Stimulated activated naive CD4-positive, alpha-beta T cell (primary cell): ENCODE results near the gene CLK3.
"Not testable (repeated sequence)": the region's sequence is repeated elsewhere in the genome, so short reads cannot be mapped to it uniquely, and the experiment has no call there.

ENCODE experiments used
- DNase-seq, 6 experiments: peaks; one replicate each; lab custom pipeline; 2025; lab: John Stamatoyannopoulos, UW

Gene CLK3

DNA sequence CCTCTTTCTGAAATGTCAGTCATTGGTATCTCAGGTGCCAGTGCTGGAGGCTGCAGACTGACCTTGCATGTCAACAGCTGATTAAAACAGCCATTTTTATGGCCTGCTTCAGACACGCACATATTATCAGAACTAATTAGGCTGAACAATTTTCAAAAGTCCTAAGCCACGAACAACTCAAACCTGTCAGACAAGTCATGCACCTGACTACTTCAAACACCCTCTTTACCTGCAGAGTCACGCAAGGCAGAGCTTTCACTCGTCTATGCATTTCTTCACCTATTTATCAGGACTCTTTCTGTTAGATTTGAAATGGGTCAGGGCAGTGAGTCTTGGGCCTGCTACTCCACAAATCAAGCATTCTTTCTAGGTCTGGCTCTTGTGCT, 26.7 kb downstream of the CLK3 start:
- DNase-seq: no peak

DNA sequence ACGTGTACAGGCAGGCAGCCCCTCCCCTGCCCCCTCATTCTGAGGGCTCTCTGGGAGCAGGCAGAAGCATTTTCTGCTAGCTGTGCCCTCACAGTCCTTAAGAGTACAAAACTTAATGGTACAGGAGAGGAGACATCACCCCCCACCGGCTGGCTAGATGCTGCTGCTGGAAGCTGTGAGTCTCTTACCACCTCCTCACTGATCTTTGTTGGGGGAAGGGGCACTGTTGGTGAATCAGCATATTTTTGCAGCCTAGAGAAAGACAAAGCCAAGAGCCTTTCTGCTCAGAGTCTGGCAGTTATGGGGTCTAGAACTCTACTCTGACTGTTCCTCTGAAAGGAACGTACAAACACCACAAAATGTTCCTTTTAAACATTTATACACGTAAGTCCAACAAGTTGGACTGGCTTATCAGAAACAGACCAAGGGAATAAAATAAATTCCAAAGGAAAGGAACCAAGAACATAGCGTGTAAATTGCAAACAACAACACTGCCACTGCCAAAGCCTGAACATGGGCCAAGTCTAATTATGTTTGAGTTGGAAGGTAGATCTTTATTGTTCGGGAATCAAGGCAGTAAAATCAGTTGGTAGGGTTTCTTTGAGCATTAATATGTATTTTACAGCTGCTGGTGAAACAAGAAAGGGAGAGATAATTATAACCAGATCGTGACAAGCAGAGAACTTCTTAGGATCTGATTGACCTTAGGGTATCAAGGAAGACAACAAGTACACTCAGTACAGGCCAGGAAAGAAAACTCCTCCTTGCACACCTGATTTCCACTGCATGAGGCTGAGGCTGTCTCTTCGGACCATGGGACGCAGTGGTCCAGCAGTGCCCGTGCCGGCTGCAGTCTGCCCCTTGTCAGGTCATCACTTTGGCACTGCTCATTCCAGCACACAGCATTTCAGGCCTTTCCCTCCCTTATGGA, 27.4 kb downstream of the CLK3 start:
- DNase-seq: no peak

DNA sequence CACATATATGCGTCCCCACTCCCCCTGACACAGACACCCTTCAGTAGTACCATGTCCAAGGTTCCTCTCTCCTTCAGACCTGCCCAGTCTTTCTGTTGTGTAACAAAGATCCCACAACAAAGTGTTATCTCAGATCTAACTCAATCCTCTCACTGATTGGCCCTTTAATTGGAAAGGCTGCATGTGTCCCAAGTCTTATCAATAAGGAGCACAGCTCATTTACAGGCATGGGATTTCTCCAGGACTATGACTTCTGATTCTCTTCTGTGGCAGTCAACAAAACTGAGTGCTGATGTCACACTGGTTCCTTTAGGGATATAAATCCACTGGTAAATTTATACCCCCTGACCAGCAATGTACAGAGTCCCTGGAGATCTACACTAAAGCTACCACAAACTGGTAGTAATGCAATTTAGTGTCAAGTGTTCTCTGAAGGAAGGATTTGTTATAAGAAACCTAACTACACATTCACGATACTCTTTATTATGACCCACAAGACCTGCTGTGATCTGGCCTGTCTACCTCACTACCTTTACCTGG, 28.1 kb downstream of the CLK3 start:
- DNase-seq: no peak

DNA sequence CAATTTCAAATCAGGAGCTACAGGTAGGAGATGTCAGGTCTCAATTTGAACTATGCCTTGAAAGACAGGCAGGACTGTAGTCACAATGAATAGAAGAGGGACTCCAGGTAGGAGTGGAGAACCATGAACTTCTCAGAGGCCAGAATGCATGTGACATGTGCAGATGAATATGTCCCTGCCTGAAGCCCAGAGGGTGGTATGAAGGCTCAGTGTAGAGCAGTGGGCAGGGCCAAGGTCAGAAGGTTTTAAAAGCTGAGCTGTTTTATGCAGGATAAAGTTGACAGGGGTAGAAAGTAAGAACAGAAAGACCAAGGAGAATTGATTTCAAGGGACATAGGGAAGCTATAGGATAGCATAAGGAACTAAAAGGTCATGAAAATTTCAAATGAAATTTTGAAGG, 30.8 kb downstream of the CLK3 start:
- no peak for DNase-seq

DNA sequence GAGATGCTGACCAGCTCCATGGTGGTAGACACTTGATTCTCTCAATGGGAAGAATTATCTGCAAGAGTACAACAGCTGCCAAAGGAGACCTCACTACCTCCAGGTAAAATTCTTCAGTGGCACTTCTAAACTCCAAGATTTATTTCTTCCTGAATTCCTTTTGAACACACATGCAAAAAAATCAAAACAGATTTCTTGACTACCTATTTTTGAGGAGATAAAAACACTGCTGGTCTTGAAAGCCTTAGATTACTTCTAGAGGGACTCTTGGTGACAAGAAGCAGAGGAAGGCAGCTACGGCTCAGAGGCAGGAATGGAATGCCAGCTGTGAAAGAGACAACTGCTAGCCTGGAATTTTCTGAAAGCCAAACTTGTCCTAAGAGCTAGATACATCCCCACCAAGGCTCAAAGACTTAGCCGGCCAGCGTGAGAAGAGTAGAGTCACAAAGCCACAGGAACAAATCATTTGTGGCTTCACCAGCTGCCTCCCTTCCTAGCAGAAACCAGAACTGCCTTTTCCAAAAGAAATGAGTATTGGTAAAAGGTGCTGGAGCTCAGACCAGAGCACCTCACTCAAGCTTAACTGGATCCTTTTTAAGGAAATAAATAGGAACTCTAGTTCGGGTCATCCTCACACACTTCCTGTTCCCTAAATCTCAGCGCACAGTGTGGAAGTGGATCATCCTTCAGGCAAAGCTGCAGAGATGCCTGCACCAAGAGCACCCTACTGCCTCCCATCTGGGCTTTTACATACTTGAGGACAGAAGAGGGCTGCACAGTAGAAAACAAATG, 32.6 kb downstream of the CLK3 start:
- no peak for DNase-seq

DNA sequence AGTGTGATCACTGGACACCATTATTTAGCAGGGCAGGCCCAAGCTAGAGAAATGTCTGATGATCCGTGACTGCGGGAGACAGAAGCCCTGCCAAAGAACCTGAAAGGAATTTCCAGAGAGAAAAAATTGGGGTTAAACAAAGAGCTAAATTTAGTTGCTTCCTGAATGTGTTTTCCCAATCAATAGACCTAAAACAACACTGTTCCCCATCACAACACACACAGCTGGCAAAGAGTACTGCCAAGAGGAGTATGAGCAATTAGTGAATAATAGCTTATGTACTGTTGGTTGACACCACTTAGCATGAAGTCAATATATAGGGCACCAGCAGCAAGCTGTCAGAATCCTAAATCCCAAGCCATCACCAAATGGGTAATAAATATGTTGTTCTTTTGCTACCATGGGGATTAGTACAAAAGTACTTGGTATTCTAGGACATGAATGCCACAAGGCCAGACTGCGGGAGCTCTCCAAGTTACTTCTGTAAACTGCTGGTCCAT, 35.7 kb downstream of the CLK3 start:
- no peak for DNase-seq

DNA sequence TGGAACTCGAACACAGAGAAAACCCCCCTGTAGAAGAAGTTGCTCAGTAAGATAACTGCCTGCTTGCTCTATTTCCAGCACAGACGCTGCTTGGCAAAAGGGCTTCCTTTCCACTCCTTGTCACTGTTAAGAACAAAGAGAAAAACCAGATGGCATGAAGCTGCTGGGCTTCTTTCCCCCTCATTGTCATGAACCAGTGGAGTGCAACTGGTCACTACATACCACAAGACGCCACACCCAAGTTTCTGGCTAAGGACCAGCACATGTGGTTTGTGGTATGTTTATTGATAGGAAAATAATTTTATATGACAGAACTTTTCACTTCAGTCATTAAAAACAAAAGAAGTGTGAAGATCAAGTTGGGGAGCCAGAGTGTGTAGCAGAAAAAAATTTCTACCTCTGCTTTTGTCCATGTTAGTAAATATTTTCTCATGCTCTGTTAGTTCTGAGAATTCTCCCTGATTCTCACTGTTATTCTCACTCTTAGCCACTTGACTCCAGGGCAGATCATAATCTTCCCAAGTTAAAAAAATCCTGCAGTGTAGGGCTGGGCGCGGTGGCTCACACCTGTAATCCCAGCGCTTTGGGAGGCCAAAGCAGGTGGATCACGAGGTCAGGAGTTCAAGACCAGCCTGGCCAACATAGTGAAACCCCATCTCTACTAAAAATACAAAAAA, 37.9 kb downstream of the CLK3 start:
- DNase-seq: no peak

DNA sequence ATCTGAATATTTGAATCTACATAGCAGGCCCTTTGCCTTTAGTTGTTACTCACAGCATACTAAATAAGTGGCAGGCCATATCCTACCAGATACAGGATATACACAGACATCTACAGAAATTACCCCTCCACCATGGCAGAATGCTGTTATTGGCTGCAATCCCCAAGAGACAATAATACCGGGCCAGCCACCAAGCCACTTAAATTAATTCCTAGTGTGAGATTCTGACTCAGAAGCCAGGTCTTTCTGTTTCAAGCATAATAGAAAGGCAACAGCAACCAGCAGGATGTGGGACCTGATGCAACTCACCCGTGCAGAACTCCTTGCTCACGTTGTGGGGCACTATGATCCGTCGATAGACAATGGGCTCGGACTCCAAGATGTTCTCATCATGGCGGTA, 39.8 kb downstream of the CLK3 start:
- no peak for DNase-seq

DNA sequence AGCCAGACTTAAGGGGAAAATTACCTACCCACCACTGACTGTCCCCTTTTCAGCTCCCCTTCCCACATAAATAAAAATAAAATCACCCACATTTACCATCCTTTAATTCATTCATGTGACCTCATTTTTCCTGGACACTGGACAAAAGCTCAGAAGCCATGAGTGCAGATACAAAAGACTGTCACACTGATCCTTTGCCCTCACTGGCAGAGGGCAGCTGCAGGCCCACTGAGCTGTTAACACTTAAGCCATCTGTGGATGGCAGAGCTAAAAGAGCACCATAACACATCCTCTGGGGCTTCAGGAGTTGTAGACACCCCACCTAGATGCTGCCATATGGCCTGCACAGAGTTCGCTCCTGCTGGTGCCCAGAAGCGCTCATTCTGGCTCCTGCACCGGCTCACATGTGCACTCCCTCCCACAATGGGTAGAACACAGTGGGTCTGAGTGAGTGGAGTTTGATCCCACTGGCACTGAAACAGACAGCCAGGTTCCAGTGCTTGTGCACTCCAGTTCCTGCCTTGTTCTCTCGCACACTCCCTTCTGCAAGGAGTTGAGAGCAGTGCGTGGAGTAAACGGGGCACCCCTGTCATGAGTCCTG, 41.4 kb downstream of the CLK3 start:
- no peak for DNase-seq

DNA sequence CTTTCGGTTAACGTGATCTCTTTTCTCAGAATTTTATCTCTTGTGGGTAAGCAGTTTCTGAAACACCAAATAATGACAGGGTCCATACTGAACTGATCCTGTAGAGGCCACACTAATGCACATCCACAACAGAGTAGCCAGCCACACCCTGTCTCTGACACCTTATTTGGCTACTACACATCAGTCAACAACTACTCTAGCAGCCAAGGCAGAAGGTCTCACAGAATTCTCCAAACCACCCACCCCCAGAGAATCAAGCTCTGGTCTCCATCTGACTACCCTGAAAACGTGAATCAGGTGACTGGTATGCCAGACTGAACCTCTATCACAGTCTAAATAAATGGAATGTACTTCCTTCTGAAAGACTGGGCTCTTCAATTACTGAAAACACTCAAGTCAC, 42.2 kb downstream of the CLK3 start:
- DNase-seq: no peak

DNA sequence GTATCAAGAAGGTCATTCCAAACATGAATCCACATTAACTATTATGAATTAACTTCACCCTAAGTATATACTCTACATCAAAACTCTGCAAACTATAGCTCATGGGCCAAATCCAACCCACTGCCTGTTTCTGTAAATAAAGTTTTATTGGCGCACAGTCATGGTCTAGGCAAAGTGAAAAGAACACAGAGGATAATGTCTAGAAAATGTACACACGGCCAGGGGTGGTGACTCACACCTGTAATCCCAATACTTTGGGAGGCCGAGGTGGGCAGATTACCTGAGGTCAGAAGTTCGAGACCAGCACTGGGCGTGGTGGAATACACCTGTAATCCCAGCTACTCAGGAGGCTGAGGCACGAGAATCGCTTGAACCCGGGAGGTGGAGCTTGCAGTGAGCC, 45.6 kb downstream of the CLK3 start:
- DNase-seq: not testable (repeated sequence)

DNA sequence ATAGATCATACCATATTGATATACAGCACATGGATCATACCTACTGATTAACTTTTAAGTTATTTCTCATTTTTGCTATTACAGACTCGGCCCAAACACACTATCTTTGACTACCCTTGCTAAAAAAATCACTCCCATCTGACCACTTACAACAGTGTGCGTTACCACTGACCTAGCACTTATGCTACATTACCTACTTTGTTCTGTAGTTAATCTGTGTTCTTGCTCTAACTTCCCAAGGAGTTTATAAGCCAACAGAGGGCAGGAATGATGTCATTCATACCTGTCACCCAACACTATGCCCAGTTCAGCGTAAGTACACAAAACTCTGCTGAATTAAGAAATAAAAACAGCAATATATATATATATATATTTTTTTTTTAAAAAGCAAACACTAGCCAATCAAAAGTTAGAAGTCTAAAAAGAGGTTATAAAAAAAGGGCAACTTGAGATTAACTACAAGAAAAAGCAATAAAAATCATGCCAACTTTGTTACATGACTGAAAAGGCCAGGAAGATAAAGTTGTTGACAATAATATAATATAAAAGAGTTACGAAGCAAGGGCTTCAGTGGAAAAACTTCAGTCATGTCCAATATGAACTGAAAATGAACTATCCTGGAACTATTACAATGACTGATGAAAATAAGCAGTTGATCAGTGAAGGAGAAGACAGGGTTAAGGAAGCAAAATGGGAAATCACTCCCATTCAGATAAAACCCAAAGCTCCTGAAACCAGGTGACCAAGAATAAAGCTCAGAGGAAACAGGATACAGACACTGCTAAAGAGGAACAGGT, 46.6 kb downstream of the CLK3 start:
- no peak for DNase-seq

DNA sequence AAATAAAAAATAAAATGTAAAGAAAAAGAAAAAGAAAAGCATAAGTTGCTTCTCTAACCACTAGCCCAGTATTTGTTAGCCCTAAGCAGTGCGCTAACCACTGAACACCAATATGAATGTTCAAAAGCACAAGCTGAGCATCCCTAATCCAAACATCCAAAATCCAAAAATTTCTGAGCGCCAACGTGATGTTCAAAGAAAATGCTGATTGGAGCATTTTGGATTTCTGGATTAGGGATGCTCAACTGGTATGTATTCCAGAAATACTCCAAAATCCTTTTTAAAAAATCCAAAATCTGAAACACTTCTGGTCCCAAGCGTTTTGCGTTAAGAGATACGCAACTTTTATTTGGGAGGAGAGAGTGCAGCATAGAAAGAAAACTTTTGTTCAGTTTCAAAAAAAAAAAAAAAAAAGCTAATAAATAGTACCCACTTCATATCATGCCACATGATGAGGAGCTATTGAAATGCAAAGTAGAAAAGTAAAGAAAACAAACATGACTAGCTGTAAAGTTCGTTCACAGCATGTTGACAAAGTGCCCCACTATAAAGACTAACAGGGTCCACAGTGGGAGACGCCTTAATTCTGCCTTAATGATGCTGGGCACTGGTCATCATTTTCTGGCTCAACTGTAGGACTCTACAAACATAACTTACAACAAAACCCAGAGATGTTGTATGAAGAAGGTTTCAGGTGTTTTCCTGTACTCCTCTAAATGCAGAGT, 47.8 kb downstream of the CLK3 start:
- no peak for DNase-seq

DNA sequence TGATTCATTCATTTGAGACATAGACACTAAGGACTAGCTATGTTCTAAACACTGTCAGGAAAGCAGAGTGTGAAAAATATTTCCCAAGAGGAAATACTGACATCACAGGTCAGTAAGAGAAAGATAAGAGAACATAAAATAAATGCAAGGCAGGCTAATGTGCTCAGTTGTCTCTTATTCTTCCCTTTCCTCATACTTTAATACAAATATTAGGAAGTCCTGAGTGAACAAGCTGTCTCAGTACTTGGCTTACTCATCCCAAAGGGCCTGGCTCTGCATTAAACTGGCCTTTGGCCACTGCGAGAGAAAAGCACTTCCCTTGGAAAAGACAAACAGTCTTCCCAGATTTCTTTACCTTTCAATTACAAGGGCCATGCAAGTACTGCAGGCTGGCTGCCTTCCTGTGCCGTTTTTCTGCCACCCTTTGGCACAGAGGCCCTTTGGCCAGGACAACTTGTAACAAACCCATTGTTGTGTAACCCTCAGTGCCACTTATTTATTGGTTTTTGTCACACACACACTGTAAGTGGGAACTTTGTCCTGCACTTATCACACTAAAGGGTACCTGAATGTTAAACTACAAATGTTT, 48.5 kb downstream of the CLK3 start:
- no peak for DNase-seq

DNA sequence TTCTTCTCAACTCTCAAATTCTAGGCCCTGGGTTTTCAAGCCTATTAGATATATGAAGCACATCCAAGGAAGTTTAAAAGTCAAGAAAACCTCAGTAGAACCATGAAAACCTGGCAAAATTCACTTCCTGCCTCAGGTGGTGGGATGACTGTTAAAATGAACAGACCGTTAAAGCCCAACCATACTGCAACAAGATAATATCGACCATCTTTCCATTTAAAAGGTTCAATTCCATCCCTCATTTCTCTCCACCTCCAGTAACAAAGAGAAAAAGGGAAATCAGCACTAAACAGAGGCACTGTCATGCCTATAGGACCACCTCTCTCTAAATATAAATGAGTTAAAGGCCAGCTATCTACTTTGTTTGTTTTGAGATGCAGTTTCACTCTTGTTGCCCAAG, 49.0 kb downstream of the CLK3 start:
- no peak for DNase-seq

DNA sequence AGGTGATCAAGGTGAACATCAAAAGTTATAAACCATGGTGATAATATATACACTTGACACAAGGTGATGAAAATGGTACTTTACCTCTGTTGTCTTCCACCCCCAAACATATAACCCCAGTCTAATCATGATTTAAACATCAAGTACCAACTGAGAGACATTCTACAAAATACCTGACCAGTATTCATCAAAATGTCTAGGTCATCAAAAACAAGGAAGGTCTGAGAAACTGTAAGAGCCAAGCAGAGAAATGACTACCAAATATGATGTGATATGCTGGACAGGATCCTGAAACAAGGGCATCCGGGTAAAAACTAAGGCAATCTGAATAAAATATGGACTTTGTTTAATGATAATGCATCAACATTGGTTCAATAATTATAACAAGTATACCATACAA, 52.3 kb downstream of the CLK3 start:
- DNase-seq: no peak

DNA sequence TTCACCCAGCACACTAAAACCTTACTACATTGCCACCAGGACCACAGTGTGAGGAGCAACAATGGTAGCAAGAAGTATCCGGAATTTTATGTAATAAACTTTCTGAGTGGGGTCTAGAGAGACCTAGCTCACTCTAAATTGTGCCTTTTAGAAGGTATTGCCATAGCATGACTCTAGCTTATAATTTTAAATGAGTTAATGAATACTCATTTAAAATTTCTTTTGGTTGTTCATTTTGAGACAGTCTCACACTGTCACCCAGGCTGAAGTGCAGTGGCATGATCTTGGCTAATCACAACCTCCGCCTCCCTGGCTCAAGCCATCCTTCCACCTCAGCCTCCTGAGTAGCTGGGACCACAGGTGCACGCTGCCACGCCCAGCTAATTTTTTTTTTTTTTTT, 54.0 kb downstream of the CLK3 start:
- no peak for DNase-seq

DNA sequence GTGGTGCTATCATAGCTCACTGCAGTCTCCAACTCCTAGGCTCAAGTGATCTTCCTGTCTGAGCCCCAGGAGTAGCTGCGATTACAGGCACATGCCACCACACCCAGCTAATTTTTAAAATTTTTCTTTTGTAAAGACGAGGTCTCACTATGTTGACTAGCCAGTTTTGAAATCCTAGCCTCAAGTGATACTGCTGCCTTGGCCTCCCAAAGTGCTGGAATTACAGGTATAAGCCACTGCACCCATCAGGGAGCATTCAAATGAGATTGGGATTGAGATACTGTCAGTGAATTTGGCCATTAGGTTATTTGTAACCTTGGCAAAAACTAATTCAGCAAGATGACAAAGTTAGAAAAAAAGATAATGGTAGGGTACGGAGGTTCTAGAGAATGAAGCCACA, 58.5 kb downstream of the CLK3 start:
- DNase-seq: no peak

DNA sequence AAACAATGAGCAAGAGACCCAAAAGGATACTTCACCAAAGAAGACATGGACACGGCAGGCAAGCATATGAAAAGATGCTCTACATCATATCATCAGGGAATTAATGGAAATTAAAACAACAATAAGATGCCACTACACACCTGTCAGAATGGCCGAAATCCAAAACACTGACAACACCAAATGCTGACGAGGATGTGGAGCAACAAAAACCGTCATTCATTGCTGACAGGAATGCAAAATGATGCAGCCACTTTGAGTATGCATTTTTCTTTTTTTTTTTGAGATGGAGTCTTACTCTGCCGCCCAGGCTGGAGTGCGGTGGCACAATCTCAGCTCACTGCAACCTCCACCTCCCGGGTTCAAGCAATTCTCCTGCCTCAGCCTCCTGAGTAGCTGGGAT, 61.2 kb downstream of the CLK3 start:
- no peak for DNase-seq
